ENCODE results near the gene ADCY1. TPM values are rescaled to one million over a fixed set of nuclear protein-coding genes. Genes with fewer than 3 reads are reported as not detected.

Gene ADCY1
- total RNA-seq, 1 donor, result under 0.01 TPM

GRCh38 chr7:45702751-45703150 lies 128.6 kb downstream of the ADCY1 start:
- TF ChIP-seq CTCF (IDR thresholded peaks at IDR 0.05; ENCODE audit: insufficient read depth, low read depth, low read length), result no peak
- H3K4me3 ChIP-seq (ENCODE audit: low read depth, low read length), result no peak overlapping the region
- DNase-seq (ENCODE audit: low read depth), result no peak

DNA sequence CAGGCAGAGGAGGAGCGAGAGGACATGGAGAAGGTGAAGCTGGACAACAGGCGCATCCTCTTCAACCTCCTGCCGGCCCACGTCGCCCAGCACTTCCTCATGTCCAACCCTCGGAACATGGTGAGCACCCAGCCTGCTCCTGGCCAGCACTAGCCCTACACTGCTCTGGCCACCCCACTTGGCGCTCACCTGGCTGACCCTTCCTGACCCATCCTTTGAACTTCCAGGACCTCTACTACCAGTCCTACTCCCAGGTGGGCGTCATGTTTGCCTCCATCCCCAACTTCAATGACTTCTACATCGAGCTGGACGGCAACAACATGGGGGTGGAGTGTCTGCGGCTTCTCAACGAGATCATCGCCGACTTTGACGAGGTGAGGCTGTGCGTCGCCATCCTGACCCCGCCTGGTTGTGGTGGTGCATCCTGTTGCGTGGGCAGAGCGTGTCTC lies 129.2 kb downstream of the ADCY1 start:
- no peak for TF ChIP-seq CTCF (IDR thresholded peaks at IDR 0.05; ENCODE audit: insufficient read depth, low read depth, low read length)
- no peak for DNase-seq (ENCODE audit: low read depth)
- no peak overlapping the region for H3K4me3 ChIP-seq (ENCODE audit: low read depth, low read length)

GRCh38 chr7:45703911-45704682 lies 129.9 kb downstream of the ADCY1 start:
- TF ChIP-seq CTCF (IDR thresholded peaks at IDR 0.05; ENCODE audit: insufficient read depth, low read depth, low read length), result no peak
- no peak for DNase-seq (ENCODE audit: low read depth)
- H3K4me3 ChIP-seq (ENCODE audit: low read depth, low read length), result no peak overlapping the region

DNA sequence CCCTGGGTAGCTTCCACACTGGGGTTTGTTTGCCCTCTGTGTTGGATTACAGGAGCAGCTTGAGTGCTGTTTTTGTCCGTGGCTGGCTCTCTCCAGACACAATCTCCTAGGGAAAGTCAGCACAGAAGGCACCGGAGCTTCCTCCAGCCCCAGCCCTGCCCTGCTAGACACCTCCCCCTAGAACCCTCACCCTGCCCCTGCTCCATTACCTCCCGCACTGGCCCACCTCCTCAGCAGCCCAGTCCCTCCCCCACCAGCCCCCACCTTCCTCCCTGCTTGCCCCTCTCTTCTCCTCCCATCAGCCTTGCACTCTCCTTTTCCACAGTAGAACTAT lies 130.5 kb downstream of the ADCY1 start:
- no peak for DNase-seq (ENCODE audit: low read depth)
- TF ChIP-seq CTCF (IDR thresholded peaks at IDR 0.05; ENCODE audit: insufficient read depth, low read depth, low read length), result no peak
- H3K4me3 ChIP-seq (ENCODE audit: low read depth, low read length), result no peak overlapping the region

DNA sequence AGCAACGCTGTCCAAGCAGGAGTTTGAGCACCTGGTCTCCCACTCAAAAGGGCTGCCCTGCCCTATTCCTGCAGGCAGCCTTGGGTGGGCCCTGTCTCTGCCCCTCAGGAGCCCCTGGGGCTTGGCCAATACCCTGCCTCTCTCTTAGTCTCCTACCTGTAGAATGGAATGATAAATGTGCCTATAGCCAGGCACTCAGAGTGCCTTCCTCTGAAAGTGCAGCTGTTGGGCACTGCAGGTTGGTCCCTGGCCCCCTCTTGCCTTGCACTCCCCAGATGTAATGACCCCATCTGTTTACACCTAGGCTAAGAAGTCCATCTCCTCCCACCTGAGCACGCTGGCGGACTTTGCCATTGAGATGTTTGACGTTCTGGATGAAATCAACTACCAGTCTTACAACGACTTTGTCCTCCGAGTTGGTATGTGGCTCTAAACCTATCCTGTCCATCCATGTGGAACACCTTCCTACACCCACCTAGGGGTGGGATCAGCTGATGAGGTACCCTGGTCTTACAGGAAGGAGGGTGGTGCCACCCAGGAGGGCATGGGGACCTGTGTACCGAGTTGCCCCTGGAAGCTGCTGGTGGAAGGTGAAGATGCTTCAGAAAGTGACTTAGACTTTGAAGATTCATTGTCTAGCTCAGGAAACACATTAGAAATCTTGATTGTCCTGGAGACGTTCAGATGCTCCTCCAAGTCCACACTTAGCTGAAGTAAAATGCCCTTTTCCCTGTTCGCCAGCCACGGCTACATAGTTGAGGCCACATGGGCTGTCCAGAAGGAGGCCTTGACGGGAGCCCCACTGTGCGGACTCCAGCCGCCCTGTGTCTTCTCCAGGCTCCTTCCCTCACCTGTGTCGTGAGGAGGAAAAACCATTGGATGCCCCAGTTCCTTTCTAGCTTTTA lies 134.1 kb downstream of the ADCY1 start:
- TF ChIP-seq CTCF (IDR thresholded peaks at IDR 0.05; ENCODE audit: insufficient read depth, low read depth, low read length), result no peak
- no peak overlapping the region for H3K4me3 ChIP-seq (ENCODE audit: low read depth, low read length)
- DNase-seq (ENCODE audit: low read depth), result no peak

DNA sequence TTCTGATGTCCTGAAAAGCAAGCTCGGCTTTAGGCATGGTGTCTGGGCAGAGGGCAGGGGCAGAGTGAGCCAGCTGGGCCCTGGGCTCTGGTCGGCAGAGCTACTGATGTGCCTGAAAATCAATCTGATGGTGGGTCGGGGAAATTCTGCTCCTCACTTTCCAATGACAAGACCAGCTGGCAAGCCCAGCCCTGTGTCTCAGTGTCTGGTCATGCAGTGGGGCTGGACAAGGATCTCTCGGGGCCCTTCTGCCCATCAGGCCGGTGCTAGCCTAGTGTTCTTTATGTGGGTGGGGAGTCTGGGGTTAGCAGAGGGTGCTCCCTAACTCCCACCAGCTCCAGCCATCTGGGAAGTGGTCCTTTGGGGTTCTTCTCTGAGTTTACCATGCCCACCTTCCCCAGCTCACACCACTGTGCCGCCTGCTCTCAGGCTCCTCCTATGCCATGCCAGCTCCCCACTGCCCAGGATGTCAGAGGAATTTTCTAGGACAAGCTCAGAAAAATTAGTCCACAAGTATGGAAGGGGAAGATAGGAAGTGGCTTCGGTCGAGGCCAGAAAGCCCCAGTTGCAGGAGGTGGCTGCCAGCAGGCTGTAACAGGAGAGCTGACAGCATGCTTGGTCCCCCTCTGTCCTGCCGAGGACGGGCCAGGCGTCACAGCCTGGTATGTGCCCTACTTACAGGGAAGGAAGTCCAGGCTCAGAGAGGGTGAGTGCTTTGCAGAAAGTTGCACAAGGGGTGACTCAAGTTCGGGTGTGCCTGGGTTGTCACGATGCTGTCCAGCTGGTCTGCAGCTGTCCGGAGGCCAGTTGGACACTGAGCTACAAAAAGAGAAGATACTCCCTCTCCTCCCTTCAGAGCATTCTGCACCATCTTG lies 135.2 kb downstream of the ADCY1 start:
- peak; percentile 80 for DNase-seq (ENCODE audit: low read depth)
- TF ChIP-seq CTCF (IDR thresholded peaks at IDR 0.05; ENCODE audit: insufficient read depth, low read depth, low read length), result no peak
- no peak overlapping the region for H3K4me3 ChIP-seq (ENCODE audit: low read depth, low read length)
